ENCODE results near the gene SLC16A1.

Gene SLC16A1

DNA sequence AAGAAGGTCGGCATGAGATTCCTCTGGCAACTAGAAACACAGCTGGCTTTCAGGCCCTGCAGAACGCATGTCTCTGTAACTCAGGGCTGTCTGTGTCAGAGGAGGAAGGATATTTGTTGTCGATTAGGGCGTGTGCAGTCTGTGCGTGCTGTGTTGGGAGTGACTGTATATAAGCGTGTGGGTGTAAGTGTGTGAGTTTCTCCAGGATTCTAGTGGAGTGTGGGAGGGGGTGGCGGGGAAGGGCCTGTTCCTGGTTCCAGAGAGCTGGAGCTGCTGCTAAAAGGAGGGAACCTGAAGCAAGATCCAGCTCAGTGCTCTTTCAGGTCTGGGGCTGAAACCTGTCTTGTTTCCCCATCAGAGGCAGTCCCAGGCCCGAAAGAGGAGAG, 74.3 kb downstream of the SLC16A1 start:
- no peak for DNase-seq (ENCODE audit: low spot score)

DNA sequence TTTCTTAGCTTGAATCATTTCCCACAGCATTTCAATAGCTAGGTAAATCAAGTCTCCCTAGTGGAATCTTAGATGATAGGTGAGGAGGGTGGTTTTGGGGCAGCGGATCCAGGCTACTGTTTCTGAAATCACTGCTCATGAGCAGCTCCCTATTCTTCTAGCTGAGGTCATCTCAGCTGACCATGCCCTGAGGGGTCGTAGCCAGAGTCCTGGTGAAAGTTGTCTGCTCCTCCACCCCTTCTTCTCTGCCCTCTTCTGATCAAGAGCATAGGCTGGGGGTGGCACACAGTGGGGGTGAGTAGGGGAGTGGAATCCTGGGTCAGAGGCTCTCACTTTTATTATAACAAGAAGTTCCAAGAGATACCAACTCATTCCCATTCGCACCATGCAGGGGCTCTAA, 76.2 kb downstream of the SLC16A1 start:
- no peak for DNase-seq (ENCODE audit: low spot score)

DNA sequence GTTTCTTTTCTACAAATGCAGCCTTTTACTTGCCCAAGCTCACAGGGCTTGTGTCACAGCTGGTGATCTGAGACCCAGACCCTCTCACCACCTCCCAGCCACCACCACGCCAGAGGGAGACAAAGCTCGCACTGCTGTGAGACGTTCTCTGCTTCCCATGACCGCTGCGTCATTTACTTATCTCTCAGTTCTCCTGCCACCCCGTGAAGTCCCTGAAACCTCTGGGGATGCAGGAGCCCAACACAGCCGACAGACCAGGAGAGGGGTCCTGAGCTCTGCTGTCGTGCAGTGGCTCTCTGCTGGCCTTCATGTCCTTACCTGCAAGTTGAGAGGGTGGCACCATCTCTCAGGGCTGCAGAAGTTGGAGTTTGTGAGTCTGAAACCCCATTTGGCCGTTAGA, 77.7 kb downstream of the SLC16A1 start:
- no peak for DNase-seq (ENCODE audit: low spot score)

DNA sequence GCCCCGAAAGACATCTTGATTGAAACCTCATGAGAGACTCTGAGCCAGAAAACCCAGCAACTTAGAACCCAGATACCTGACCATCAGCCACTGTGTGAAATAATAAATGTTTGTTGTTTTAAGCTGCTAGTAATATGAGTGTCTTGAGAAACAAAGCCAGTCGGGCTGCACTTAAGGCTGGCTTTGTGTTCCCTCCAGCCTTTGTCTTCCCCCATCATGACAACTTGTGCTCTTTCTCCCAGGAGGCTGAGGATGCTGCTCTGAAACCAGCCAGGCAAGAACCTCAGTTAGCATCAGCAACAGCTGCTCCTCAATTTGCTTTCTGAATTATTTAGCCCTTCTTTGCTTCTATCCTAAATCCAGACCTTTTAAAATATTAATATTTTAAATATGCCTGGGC, 78.2 kb downstream of the SLC16A1 start:
- no peak for DNase-seq (ENCODE audit: low spot score)

DNA sequence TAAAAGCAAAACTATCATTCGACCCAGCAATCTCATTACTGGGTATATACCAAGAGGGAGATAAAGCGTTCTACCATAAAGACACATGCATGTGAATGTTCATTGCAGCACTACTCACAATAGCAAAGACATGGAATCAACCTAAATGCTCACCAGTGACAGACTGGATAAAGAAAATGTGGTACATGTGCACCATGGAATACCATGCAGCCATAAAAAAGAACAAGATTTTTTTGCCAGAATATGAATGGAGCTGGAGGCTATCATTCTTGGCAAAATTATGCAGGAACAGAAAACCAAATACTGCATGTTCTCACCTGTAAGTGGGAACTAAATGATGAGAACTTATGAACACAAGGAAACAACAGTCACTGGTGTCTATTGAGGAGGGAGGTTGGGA, 79.7 kb downstream of the SLC16A1 start:
- no peak for DNase-seq (ENCODE audit: low spot score)

DNA sequence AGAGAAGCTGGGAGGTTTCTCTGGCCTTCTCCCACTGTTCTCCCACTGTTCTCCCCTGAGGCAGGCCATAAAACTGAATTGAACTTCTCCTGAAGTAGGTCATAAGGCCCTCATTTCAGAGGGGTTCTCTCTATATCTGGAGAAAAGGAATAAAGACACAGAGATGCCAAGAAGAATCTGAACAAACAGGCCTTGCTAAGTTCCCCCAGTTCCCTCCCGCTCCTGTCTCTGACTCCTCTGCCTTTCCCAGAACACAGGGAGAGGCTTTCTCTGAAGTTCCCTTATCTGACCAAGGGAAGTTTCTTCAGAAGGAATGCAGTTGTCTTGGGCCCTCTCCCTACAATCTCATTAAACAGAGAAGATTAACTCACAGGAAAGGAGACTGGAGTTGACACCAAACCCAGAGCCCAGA, 83.4 kb downstream of the SLC16A1 start:
- DNase-seq (ENCODE audit: low spot score), result no peak

DNA sequence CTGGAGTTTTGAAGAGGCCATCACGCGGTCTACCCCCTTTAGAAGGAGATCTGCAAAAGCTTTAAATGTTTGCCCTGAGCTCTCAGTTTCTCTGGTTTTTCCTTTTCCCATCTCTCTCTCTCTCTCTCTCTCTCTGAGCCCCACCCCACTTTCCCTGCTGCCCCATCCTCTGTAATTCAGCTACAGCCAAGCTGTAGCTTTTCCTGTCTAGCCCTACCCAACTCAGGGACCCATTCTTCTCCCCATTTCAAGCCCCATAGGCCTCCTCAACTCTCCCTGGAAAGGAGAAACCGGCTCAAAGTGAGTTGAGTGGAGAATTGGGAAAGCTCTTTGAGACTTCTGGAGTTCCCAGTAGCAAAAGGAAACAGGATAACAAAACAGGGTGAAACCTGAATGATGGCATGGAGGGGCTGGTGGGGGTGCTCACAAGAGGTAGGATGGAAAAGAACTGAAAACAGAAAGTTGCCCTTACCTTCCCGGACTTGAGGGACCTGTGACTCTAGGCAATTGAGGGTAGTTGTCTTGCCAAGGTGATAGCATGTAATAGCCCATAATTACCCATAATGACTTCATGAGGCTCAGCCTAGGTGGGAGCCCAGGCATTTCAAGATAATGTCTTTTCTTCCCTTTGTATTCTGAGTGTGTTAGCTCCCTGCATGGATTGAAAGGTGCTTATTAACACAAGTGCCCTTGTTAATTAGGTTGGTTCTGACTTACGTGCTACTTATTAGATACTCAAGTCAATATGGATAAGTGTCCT, 84.9 kb downstream of the SLC16A1 start:
- no peak for DNase-seq (ENCODE audit: low spot score)

DNA sequence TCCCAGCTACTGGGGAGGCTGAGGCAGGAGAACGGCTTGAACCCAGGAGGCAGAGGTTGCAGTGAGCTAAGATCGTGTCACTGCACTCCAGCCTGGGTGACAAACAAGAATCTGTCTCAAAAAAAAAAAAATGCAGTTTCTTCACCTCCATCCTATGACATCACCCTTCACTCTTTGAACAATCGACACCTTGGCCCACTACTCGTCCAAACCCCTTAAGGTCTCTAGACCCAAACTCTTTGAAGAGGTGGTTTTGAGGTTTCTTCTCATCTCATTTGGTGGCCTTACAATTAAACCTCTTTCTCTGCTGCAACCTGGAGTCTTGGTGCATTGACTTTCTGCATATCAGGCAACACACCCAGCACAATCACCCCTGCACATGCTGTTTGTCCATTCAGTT, 86.1 kb downstream of the SLC16A1 start:
- no peak for DNase-seq (ENCODE audit: low spot score)

DNA sequence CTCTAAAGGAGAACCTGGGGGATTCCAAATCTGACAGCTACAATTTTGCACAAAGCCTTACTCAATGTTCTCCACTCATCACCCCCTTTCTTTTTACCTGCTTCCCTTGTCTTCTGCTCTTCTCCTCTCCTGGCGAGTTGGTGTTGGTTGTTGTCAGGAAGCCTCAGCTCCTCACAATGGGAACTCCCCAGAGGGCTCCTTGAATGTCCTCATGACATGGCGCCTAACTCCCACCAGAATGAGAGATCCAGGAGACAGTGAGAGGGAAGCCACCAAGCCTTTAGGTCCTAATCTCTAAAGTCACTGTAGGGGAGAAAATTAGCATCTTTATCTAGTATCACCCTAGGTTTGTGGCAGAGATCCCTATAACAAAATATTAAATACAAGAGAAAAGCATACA, 87.8 kb downstream of the SLC16A1 start:
- no peak for DNase-seq (ENCODE audit: low spot score)

DNA sequence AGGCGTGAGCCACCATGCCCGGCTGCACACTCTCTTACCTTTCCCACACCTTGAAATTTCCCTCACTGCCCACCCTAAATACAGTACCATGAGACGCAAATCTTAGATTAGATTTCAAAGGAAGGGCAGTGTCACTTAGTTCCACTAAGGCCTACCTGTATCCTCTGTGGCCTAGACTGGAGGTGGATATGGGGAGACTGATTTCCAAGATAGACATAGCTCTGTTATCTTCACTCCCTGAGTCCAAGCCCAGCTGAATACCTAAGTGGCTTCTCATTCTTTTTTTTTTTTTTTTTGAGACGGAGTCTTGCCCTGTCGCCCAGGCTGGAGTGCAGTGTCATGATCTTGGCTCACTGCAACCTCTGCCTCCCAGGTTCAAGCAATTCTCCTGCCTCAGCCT, 89.0 kb downstream of the SLC16A1 start:
- DNase-seq (ENCODE audit: low spot score), result no peak

DNA sequence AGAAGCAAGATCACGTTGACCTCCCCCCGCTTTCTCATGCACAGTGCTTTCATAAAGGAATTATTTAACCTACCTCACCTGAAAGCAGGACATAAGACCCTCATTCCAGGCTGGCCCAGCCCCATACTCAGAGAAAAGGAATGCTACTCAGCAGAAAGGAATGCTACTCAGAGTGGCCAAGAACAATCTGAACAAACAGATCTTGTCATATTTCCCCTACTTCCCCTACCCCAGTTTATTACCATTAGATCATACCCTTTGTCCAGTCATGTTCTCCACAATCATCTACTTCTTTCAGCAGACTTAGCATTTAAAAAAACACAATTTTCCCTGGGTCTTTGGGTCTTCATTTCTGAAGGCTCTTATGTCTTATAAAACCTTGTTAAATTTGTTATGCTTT, 89.8 kb downstream of the SLC16A1 start:
- DNase-seq (ENCODE audit: low spot score), result no peak

DNA sequence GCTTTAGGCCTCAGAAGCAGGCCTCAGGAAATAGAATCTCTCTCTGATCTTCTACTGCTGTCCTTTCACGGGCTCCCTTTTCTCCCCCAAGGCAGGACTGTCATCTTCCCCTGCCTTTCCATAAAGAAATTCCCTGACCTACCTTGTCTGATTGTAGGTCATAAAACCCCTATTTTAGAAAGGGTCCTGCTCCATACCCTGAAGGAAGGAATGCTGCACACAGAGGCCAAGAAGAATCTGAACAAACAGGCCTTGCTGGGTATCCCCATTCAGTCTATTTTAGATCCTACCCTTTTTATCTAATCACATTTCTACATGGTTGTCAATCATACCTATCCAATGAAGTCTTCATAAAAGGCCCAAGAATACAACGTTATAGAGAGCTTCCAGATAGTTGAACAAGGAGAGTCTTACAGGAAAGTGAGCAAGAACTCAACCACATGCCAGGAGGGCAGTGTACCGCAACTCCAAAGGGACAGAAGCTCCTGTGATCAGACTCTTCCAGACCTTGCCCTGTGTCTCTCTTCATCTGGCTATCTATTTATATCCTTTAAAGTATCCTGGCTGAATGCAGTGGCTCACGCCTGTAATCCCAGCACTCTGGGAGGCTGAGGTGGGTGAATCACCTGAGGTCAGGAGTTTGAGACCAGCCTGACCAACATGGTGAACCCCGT, 93.1 kb downstream of the SLC16A1 start:
- DNase-seq (ENCODE audit: low spot score), result no peak

Data from left forelimb (tissue), 1 donor.